IPS-18c (cell line): Measurements from ENCODE around the gene NEDD4L.

Experiments used
- H3K4me3 ChIP-seq: 2 replicates; pipeline ENCODE4 v1.7.0; 2013; ENCODE audit warnings: low read depth, mild to moderate bottlenecking, low read length, moderate library complexity; ENCODE audit not compliant: insufficient read depth
- H3K9me3 ChIP-seq: one replicate; pipeline ENCODE4 v1.6.1; 2013; ENCODE audit warnings: mild to moderate bottlenecking, low read length, moderate library complexity; ENCODE audit not compliant: control insufficient read depth, insufficient read depth

Gene NEDD4L

GRCh38 chr18:58323866-58324762 is 280.1 kb downstream of the NEDD4L start:
- no peak overlapping the region for H3K4me3 ChIP-seq
- H3K9me3 ChIP-seq = peaks cover 2% of the 10 kb centered on the region

GRCh38 chr18:58324824-58325480 is 280.9 kb downstream of the NEDD4L start:
- H3K4me3 ChIP-seq = no peak overlapping the region
- peaks cover 2% of the 10 kb centered on the region for H3K9me3 ChIP-seq

- H3K4me3 ChIP-seq = no peak overlapping the region
- peaks cover 3% of the 10 kb centered on the region for H3K9me3 ChIP-seq
Measured at GRCh38 chr18:58325494-58325893, 281.5 kb downstream of the NEDD4L start.

- peaks cover 2% of the 10 kb centered on the region for H3K9me3 ChIP-seq
Measured at GRCh38 chr18:58334061-58334460, 290.0 kb downstream of the NEDD4L start.

GRCh38 chr18:58335223-58335622 is 291.2 kb downstream of the NEDD4L start:
- Histone ChIP-seq H3K4me3 (no peak overlapping the region), H3K9me3 (peaks cover 2% of the 10 kb centered on the region)

More at GRCh38 chr18:58334061-58334460, 290.0 kb downstream of the NEDD4L start:
- H3K4me3 ChIP-seq = no peak overlapping the region

- Histone ChIP-seq H3K4me3 (no peak overlapping the region), H3K9me3 (no peaks in the 10 kb centered on the region)
Measured at GRCh38 chr18:58335821-58336220, 291.8 kb downstream of the NEDD4L start.

GRCh38 chr18:58336605-58337004 is 292.6 kb downstream of the NEDD4L start:
- H3K4me3 ChIP-seq = no peak overlapping the region
- H3K9me3 ChIP-seq = no peaks in the 10 kb centered on the region

- Histone ChIP-seq H3K4me3 (no peak overlapping the region), H3K9me3 (no peaks in the 10 kb centered on the region)
Measured at GRCh38 chr18:58337285-58337684, 293.3 kb downstream of the NEDD4L start.

GRCh38 chr18:58337686-58338085 is 293.7 kb downstream of the NEDD4L start:
- Histone ChIP-seq H3K4me3 (no peak overlapping the region), H3K9me3 (no peaks in the 10 kb centered on the region)

GRCh38 chr18:58338141-58338540 is 294.1 kb downstream of the NEDD4L start:
- H3K4me3 ChIP-seq = no peak overlapping the region
- no peaks in the 10 kb centered on the region for H3K9me3 ChIP-seq

- Histone ChIP-seq H3K4me3 (no peak overlapping the region), H3K9me3 (no peaks in the 10 kb centered on the region)
Measured at GRCh38 chr18:58338961-58339592, 295.1 kb downstream of the NEDD4L start.

GRCh38 chr18:58339890-58340289 is 295.9 kb downstream of the NEDD4L start:
- Histone ChIP-seq H3K9me3 (no peaks in the 10 kb centered on the region), H3K4me3 (no peak overlapping the region)

GRCh38 chr18:58341916-58342315 is 297.9 kb downstream of the NEDD4L start:
- Histone ChIP-seq H3K9me3 (no peaks in the 10 kb centered on the region), H3K4me3 (no peak overlapping the region)

- H3K4me3 ChIP-seq = no peak overlapping the region
- H3K9me3 ChIP-seq = no peaks in the 10 kb centered on the region
Measured at GRCh38 chr18:58344080-58344670, 300.1 kb downstream of the NEDD4L start.

GRCh38 chr18:58344861-58345463 is 300.9 kb downstream of the NEDD4L start:
- no peaks in the 10 kb centered on the region for H3K9me3 ChIP-seq
- no peak overlapping the region for H3K4me3 ChIP-seq

GRCh38 chr18:58345875-58346274 is 301.8 kb downstream of the NEDD4L start:
- H3K9me3 ChIP-seq = no peaks in the 10 kb centered on the region
- no peak overlapping the region for H3K4me3 ChIP-seq

GRCh38 chr18:58347135-58347534 is 303.1 kb downstream of the NEDD4L start:
- Histone ChIP-seq H3K4me3 (no peak overlapping the region), H3K9me3 (no peaks in the 10 kb centered on the region)
